Neural progenitor cell (in vitro differentiated cells): ENCODE results near the gene SPSB1. TPM values are rescaled to one million over a fixed set of nuclear protein-coding genes. Genes with fewer than 3 reads are reported as not detected.

Experiments used
- DNase-seq: peaks from one replicate; pipeline ENCODE4 v3.0.0-alpha.2; 2016; ENCODE audit warnings: low spot score
- H2AFZ ChIP-seq: fragments of 200-600 bp; sonication (generic); replicated peaks from 2 replicates; pipeline ENCODE4 v1.6.1; 2016; ENCODE audit warnings: antibody characterized with exemption
- H3F3A ChIP-seq: fragments of 200-600 bp; sonication (generic); 2 replicates; pipeline ENCODE4 v1.6.1; 2016; ENCODE audit warnings: antibody characterized with exemption, low read depth
- H3K27ac ChIP-seq: fragments of 200-600 bp; sonication (generic); 2 replicates; pipeline ENCODE4 v1.5.1; 2016; ENCODE audit warnings: mild to moderate bottlenecking
- H3K27me3 ChIP-seq: fragments of 200-600 bp; sonication (generic); 2 replicates; pipeline ENCODE4 v1.6.1; 2016; ENCODE audit warnings: mild to moderate bottlenecking, moderate library complexity
- H3K36me3 ChIP-seq: fragments of 200-600 bp; sonication (generic); 2 replicates; pipeline ENCODE4 v1.5.1; 2016
- H3K4me1 ChIP-seq: fragments of 200-600 bp; sonication (generic); 2 replicates; pipeline ENCODE4 v1.6.1; 2016; ENCODE audit warnings: mixed run types
- H3K4me2 ChIP-seq: fragments of 200-600 bp; sonication (generic); 2 replicates; pipeline ENCODE4 v1.6.1; 2016
- H3K4me3 ChIP-seq: fragments of 200-600 bp; sonication (generic); 2 replicates; pipeline ENCODE4 v1.5.1; 2016
- H3K79me2 ChIP-seq: fragments of 200-600 bp; sonication (generic); 2 replicates; pipeline ENCODE4 v1.6.1; 2016; ENCODE audit warnings: low read depth
- H3K9ac ChIP-seq: fragments of 200-600 bp; sonication (generic); 2 replicates; pipeline ENCODE4 v1.6.1; 2016
- H3K9me3 ChIP-seq: fragments of 200-600 bp; sonication (generic); 2 replicates; pipeline ENCODE4 v1.5.1; 2016; ENCODE audit warnings: low read depth
- H4K20me1 ChIP-seq: fragments of 200-600 bp; sonication (generic); 2 replicates; pipeline ENCODE4 v1.6.1; 2016; ENCODE audit warnings: low read depth
- H3K27ac Mint-ChIP-seq: 3 replicates; pipeline ENCODE4 v1.8.0; 2021; ENCODE audit warnings: mixed read lengths
- H3K27me3 Mint-ChIP-seq: 2 replicates; pipeline ENCODE4 v1.8.0; 2022; ENCODE audit warnings: low read depth, mild to moderate bottlenecking, inconsistent platforms, moderate library complexity, mixed read lengths; ENCODE audit not compliant: insufficient read depth
- H3K36me3 Mint-ChIP-seq: 3 replicates; pipeline ENCODE4 v1.8.0; 2021; ENCODE audit warnings: mixed read lengths
- H3K4me1 Mint-ChIP-seq: 3 replicates; pipeline ENCODE4 v1.8.0; 2021; ENCODE audit warnings: mixed read lengths
- H3K4me3 Mint-ChIP-seq: 3 replicates; pipeline ENCODE4 v1.8.0; 2021; ENCODE audit warnings: mild to moderate bottlenecking, moderate library complexity, mixed read lengths
- H3K9me3 Mint-ChIP-seq: 3 replicates; pipeline ENCODE4 v1.8.0; 2020; ENCODE audit warnings: mixed read lengths
- EZH2 ChIP-seq: fragments of 200-600 bp; sonication (generic); IDR thresholded peaks from 2 replicates; pipeline ENCODE4 v1.6.1; 2017; ENCODE audit warnings: antibody characterized with exemption, mild to moderate bottlenecking, moderate library complexity
- EZH2phosphoT487 ChIP-seq: fragments of 200-600 bp; sonication (generic); IDR thresholded peaks from 2 replicates; pipeline ENCODE4 v1.6.1; 2017; ENCODE audit warnings: antibody characterized with exemption
- total RNA-seq: library from RNA; depleted of rRNA; stranded (reverse); fragments of >200 nt; gene quantifications from 2 replicates; pipeline ENCODE4 v1.2.3, GENCODE V29; 2015; ENCODE audit warnings: low replicate concordance
- TF ChIP-seq, protein P1 (sequence below): fragments of 200-600 bp; sonication (generic); IDR thresholded peaks from 2 replicates; pipeline ENCODE4 v1.5.1; 2017; ENCODE audit warnings: antibody characterized with exemption, mild to moderate bottlenecking

Gene SPSB1
- total RNA-seq, 1 donor from 2014 or later = 2.8 TPM

GRCh38 chr1:9345922-9346321, 53.2 kb downstream of the SPSB1 start:
- Histone ChIP-seq H4K20me1 (no peaks in the 10 kb centered on the region), H3K27ac (no peak overlapping the region), H3K9me3 (no peaks in the 10 kb centered on the region), H3K4me1 (no peaks in the 10 kb centered on the region), H3K4me2 (no peak overlapping the region), H3K9ac (no peak overlapping the region), H3F3A (no peaks in the 10 kb centered on the region), H3K27me3 (no peaks in the 10 kb centered on the region), H3K79me2 (no peaks in the 10 kb centered on the region), H3K4me3 (no peak overlapping the region), H2AFZ (no peak overlapping the region), H3K36me3 (no peaks in the 10 kb centered on the region)
- TF ChIP-seq, protein P1, sequence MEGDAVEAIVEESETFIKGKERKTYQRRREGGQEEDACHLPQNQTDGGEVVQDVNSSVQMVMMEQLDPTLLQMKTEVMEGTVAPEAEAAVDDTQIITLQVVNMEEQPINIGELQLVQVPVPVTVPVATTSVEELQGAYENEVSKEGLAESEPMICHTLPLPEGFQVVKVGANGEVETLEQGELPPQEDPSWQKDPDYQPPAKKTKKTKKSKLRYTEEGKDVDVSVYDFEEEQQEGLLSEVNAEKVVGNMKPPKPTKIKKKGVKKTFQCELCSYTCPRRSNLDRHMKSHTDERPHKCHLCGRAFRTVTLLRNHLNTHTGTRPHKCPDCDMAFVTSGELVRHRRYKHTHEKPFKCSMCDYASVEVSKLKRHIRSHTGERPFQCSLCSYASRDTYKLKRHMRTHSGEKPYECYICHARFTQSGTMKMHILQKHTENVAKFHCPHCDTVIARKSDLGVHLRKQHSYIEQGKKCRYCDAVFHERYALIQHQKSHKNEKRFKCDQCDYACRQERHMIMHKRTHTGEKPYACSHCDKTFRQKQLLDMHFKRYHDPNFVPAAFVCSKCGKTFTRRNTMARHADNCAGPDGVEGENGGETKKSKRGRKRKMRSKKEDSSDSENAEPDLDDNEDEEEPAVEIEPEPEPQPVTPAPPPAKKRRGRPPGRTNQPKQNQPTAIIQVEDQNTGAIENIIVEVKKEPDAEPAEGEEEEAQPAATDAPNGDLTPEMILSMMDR = no peak
- TF ChIP-seq EZH2 (no peak), EZH2phosphoT487 (no peak)
- Mint-ChIP-seq H3K36me3 (no peaks in the 10 kb centered on the region), H3K27ac (no peak overlapping the region), H3K27me3 (peaks cover 6% of the 10 kb centered on the region), H3K9me3 (peaks cover 5% of the 10 kb centered on the region), H3K4me3 (no peak overlapping the region), H3K4me1 (peaks cover 21% of the 10 kb centered on the region)
- no peak for DNase-seq

- H3K36me3 ChIP-seq = no peaks in the 10 kb centered on the region
- H3K9me3 Mint-ChIP-seq = peaks cover 5% of the 10 kb centered on the region
- TF ChIP-seq EZH2 (no peak), EZH2phosphoT487 (no peak)
- TF ChIP-seq, protein P1 = no peak
- no peaks in the 10 kb centered on the region for H3K27me3 ChIP-seq
- H3K27ac Mint-ChIP-seq = no peak overlapping the region
- no peaks in the 10 kb centered on the region for H3F3A ChIP-seq
- no peaks in the 10 kb centered on the region for H3K36me3 Mint-ChIP-seq
- H3K9me3 ChIP-seq = no peaks in the 10 kb centered on the region
- no peak for DNase-seq
- H3K4me3 ChIP-seq = no peak overlapping the region
- H3K27me3 Mint-ChIP-seq = peaks cover 6% of the 10 kb centered on the region
- no peak overlapping the region for H3K27ac ChIP-seq
- H3K4me3 Mint-ChIP-seq = no peak overlapping the region
- H3K4me1 Mint-ChIP-seq = peaks cover 22% of the 10 kb centered on the region
- no peak overlapping the region for H2AFZ ChIP-seq
- H3K9ac ChIP-seq = no peak overlapping the region
- H3K4me1 ChIP-seq = no peaks in the 10 kb centered on the region
- H3K4me2 ChIP-seq = no peak overlapping the region
- H4K20me1 ChIP-seq = no peaks in the 10 kb centered on the region
- no peaks in the 10 kb centered on the region for H3K79me2 ChIP-seq
These were observed 53.9 kb downstream of the SPSB1 start for GRCh38 chr1:9346566-9346965.

- no peaks in the 10 kb centered on the region for H3K79me2 ChIP-seq
- TF ChIP-seq EZH2phosphoT487 (no peak), EZH2 (no peak)
- TF ChIP-seq, protein P1 = no peak
- no peak overlapping the region for H3K9ac ChIP-seq
- DNase-seq = no peak
- H3K4me2 ChIP-seq = no peak overlapping the region
- Mint-ChIP-seq H3K27ac (no peak overlapping the region), H3K4me1 (peaks cover 22% of the 10 kb centered on the region), H3K36me3 (no peaks in the 10 kb centered on the region), H3K9me3 (peaks cover 5% of the 10 kb centered on the region), H3K4me3 (no peak overlapping the region), H3K27me3 (peaks cover 4% of the 10 kb centered on the region)
- no peaks in the 10 kb centered on the region for H4K20me1 ChIP-seq
- no peaks in the 10 kb centered on the region for H3K27me3 ChIP-seq
- no peak overlapping the region for H2AFZ ChIP-seq
- no peaks in the 10 kb centered on the region for H3K36me3 ChIP-seq
- H3K9me3 ChIP-seq = no peaks in the 10 kb centered on the region
- H3K4me3 ChIP-seq = no peak overlapping the region
- H3K4me1 ChIP-seq = no peaks in the 10 kb centered on the region
- H3F3A ChIP-seq = no peaks in the 10 kb centered on the region
- H3K27ac ChIP-seq = no peak overlapping the region
These were observed 54.6 kb downstream of the SPSB1 start for GRCh38 chr1:9347095-9347850.
